H4 (cell line): ENCODE data around the gene NSMCE3. TPM values are rescaled to one million over a fixed set of nuclear protein-coding genes. Genes with fewer than 3 reads are reported as not detected.

Experiments used
- DNase-seq: peaks from one replicate; pipeline ENCODE4 v3.0.0-alpha.2; 2015; ENCODE audit warnings: low spot score
- total RNA-seq: library from RNA; depleted of rRNA; stranded (reverse); fragments of >200 nt; shearing (Covaris generic); gene quantifications from 2 replicates; pipeline ENCODE4 v1.2.3, GENCODE V29; 2014; rRNA removed

The NSMCE3 gene
- total RNA-seq: 10.8 and 11.9 TPM in 2 replicates

GRCh38 chr15:29269485-29270168 lies at the start of gene NSMCE3:
Gene NSMCE3, minus strand, starts transcription at chr15:29269822. Its CDS starts 117 bp downstream, at chr15:29269705.
- peak; percentile 82 for DNase-seq

DNA sequence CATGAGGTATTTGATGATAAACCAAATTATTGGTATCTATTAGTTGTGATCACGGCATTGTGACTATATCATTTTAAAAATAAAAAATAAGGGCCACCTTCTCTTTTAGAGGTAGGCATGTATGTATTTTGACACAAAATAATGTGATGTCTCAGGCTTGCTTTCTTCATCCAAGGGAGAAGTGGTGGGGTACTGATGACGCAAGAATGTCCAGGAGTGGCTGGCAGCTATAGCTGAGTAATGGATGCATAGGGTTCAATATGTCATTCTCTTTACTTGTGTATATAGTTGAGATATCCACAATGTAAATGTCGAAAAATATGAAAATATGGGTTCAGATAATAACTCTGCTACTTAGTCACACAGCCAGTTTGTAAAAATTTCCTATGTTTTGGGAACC lies 46.8 kb upstream of the NSMCE3 start:
- DNase-seq: no peak

GRCh38 chr15:29312387-29312786 lies 42.8 kb upstream of the NSMCE3 start:
- DNase-seq: no peak

DNA sequence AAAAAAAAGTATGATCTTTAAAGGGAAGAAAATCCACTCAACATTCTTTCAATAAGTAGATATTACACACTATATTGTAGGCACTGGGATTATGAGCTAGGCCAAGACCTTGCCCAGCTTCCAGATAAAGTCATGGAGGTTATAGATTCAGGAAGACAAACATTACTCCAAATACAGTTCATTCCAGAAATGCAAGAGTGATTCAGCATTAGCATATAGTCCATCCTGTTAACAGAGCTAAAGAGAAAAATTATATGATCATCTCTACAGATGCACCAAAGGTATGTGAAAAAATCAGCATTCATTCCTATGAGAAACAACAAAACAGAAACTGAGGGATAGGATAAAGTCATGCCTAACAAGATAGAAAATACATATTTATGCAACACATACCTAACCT lies 42.1 kb upstream of the NSMCE3 start:
- DNase-seq: no peak

GRCh38 chr15:29309139-29309538 lies 39.5 kb upstream of the NSMCE3 start:
- DNase-seq: no peak

- DNase-seq: no peak
Measured at GRCh38 chr15:29308299-29308698, 38.7 kb upstream of the NSMCE3 start.

DNA sequence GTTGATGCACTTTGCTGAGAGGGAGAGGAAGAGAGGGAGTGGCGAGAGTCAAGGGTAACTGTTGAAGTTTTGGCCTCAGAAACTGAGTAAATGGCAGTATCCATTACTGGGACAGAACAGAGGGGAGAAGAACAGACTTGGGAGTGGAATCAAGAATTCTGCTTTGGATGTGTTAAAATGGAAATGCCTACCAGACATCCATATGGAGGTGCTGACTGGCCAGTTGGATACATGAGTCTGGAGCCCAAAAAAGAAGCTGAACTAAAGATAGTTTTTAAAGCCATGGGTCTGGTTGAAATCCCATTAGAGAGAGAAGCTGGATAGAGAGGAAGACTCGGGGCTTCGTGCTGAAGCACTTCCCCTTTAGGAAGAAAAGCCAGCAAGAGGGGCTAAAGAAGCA lies 35.9 kb upstream of the NSMCE3 start:
- no peak for DNase-seq

DNA sequence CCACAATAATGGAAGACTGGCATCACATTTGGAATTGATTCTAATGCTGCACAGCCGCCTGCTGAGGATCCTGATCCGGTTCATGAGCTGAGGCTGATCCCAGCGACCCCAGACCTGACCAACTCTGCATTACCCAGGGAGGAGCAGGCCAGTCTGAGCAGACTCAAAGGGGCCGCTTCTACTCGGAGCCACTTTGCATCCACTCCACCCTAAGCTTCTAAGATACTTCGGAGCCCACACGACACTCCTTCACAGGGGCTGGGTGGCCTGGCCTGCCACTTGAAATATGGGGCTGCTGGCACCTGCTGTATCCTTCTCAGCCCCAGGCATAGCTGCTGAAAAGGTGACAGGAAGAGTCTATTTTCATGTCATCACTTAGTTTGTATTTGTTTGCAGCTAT lies 33.2 kb upstream of the NSMCE3 start:
- no peak for DNase-seq

DNA sequence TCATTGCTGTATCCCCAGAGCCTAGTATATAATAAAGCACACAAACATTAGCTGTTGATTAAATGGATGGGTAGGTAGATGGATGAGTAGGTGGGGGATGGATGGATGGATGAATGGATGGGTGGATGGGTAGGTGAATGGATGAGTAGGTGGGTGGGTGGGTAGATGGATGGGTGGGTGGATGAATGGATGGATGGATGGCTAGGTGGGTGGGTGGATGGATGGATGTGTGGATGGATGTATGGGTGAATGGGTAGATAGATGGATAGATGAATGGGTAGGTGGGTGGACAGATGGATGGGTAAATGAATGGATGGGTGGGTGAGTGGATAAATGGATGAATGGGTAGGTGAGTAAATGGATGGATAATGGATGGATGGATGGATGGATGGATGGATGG lies 30.2 kb upstream of the NSMCE3 start:
- no peak for DNase-seq

DNA sequence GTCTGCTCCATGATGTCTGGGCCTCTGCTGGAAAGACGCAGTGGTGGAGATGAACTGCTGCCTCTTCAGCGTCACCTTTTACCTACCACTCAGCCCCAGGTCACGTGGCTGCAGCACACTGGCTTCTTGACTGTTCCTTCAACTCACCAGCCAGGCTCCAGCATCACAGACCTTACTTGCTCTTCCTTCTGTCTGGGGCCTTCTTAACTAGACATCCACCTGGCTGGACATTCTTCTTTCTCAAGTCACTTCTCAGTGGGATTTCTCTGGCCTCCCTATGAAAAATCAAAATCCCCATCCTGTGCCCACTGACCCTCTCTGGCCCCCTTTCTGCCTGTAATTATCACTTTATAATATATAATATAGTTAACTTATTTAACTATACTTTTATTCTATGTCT lies 29.7 kb upstream of the NSMCE3 start:
- no peak for DNase-seq

DNA sequence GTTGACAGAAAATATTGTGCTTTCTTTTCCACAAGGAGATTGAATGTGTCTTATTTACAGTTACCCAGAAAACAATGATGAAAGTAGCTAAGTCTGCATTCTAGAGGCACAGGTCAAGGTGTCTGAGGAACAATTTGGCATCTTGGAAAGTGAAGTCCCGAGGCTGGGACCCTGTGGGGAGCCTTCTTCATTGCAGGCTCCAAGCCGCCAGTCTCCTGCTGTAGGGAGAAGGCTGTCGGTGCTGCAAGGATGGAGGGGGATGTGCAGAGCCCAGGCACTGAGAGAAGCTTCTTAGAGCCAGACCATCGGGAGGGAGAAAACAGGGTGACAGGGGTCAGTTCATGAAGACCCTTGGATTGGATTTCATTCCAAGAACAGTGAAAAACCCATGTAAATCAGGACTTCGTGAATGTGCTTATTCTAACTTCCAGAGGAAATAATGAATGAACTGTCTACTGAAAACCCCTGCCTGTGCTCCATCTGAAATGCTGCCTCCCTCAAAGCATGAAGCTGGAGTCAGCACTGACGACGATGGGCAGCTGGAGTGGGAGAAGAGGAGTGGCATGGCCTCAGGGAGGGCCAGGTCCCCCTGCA lies 25.2 kb upstream of the NSMCE3 start:
- no peak for DNase-seq

- no peak for DNase-seq
Measured at GRCh38 chr15:29291067-29291845, 21.6 kb upstream of the NSMCE3 start.

DNA sequence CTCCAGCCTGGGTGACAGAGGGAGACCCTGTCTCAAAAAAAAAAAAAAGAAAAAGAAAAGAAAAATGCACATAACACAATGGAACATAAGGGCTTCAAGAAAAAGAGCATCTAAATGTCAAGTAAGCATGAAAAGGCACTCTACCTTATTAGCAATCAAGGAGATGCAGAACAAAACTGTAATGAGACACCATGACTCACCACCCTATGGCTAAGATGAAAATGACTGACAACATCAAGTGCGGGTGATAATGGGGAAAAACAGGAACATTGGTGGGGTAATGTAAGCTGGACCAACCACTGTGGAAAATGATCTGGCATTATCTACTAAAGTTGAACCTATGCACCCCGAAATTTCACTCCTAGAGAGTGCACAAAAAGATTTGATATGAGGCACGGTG lies 19.6 kb upstream of the NSMCE3 start:
- no peak for DNase-seq

GRCh38 chr15:29285386-29285785 lies 15.8 kb upstream of the NSMCE3 start:
- DNase-seq: no peak

DNA sequence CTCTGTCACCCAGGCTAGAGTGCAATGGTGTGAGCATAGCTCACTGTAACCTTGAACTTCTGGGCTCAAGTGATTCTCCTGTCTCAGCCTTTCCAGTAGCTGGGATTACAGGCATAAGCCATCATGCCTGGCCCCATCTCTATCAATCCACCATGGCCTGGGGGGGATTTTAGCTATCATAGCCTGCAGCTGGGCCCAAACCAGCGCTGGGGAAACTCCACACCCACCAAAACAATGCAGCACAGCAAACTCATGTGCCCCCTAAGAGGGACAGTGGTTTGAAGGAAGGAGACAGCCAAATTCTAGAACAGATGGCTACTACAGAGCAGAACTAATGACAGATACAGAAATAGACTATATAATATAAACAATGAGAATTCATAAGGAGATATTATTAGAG lies 13.8 kb upstream of the NSMCE3 start:
- no peak for DNase-seq

- DNase-seq: no peak
Measured at GRCh38 chr15:29280514-29280913, 10.9 kb upstream of the NSMCE3 start.

- peak; percentile 31 for DNase-seq
Measured at GRCh38 chr15:29278436-29279105, 8.9 kb upstream of the NSMCE3 start.

GRCh38 chr15:29276366-29276765 lies 6.7 kb upstream of the NSMCE3 start:
- DNase-seq: no peak

GRCh38 chr15:29275855-29276254 lies 6.2 kb upstream of the NSMCE3 start:
- DNase-seq: no peak

DNA sequence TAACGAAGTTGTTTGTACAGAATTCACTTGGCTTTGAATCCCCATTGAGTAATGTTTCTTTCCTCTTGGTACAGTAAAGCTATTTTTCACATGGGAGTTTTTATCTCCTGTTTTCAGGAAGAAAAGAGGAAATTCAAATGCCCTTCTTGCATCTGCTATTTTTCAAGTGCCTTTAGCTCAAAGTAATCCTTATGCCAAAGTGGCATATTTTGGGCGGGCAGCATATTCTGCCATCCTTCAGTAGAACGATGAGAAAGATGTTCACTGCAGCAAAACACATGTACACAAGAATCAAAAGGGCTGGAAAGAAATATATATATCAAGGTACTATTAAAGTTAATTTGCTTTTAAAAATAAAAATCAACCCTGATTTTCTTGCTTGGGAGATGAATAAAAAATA lies 5.3 kb upstream of the NSMCE3 start:
- no peak for DNase-seq

GRCh38 chr15:29272219-29272618 lies 2.6 kb upstream of the NSMCE3 start:
- no peak for DNase-seq

DNA sequence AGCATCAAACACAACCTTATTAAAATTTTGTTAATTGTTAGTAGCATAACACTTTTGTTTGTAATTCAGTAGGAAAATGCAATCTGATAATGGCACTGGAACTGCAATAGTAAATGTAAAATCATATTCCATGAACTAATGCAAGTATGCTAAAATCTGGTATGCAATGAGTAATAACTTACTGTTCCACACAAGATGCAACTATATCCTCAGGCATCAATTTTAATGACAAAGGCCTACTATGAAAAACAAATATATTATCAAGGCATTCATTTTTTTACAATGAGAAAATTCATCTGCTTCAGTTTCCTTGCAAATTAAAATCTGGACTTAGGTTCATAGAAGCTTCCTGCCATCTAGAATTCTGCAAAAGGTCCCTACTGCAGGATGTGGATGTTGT lies 1.4 kb upstream of the NSMCE3 start:
- DNase-seq: no peak
